HG03280 (cell line): ENCODE results near the gene HECTD2.
"Not testable (repeated sequence)": the region's sequence is repeated elsewhere in the genome, so short reads cannot be mapped to it uniquely, and the experiment has no call there.

Experiments
- ATAC-seq: cut with Tn5 transposase; IDR thresholded peaks from one replicate; pipeline ENCODE4 v1.9.1; 2021; ENCODE audit warnings: mild to moderate bottlenecking, moderate library complexity; ENCODE audit not compliant: unreplicated experiment

The HECTD2 gene

GRCh38 chr10:91560827-91561226 is 150.7 kb downstream of the HECTD2 start:
- not testable (repeated sequence) for ATAC-seq

GRCh38 chr10:91562839-91563581 is 152.9 kb downstream of the HECTD2 start:
- no peak for ATAC-seq

DNA sequence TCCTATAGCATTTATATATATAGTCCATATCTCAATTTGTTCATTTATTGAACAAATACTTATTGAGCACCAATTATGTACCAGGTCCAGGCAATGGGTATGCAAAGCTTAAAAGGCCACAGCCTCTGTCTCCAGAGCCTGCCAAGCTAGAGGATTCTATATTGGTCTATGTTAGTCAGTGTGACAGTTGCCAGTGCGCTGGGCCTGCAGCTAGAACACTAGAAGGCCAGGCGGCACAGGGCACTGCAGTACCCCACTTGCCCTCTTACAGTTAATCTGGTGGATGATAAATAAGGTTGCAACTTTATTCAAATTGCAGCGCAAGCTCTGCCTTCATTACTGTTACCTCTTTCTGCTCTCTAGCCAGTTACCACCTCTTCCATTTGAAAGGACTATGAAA is 153.9 kb downstream of the HECTD2 start:
- ATAC-seq: no peak
